Esophagus (tissue), 2 donors: ENCODE measurements around the gene DNAJC16. TPM values are rescaled to one million over a fixed set of nuclear protein-coding genes. Genes with fewer than 3 reads are reported as not detected.

Experiments used
- H3K27ac ChIP-seq, 2 donors: one replicate each; pipeline ENCODE4 v1.5.1; 2013; ENCODE audit warnings: low read depth in 2 of 2, mild to moderate bottlenecking in 2 of 2, inconsistent platforms in 1 of 2, low read length in 1 of 2, moderate library complexity in 1 of 2
- H3K27me3 ChIP-seq, 2 donors: one replicate each; pipeline ENCODE4 v1.6.1; 2013; ENCODE audit warnings: low read length in 2 of 2, control low read depth in 1 of 2, mild to moderate bottlenecking in 1 of 2; ENCODE audit not compliant: insufficient read depth in 2 of 2, control insufficient read depth in 1 of 2
- H3K36me3 ChIP-seq, 2 donors: one replicate each; pipeline ENCODE4 v1.6.1; 2013; ENCODE audit warnings: low read length in 1 of 2; ENCODE audit not compliant: control insufficient read depth in 2 of 2, insufficient read depth in 2 of 2
- H3K4me1 ChIP-seq, 2 donors: one replicate each; pipeline ENCODE4 v1.6.1; 2013; ENCODE audit warnings: low read length in 1 of 2; ENCODE audit not compliant: control insufficient read depth in 2 of 2, insufficient read depth in 2 of 2
- H3K4me3 ChIP-seq, 2 donors: one replicate each; pipeline ENCODE4 v1.5.1; 2013; ENCODE audit warnings: low read length in 2 of 2, mild to moderate bottlenecking in 2 of 2, low read depth in 1 of 2, moderate library complexity in 1 of 2
- H3K9me3 ChIP-seq, 2 donors: one replicate each; pipeline ENCODE4 v1.6.1; 2013; ENCODE audit warnings: mild to moderate bottlenecking in 2 of 2, low read depth in 1 of 2, low read length in 1 of 2, moderate library complexity in 1 of 2; ENCODE audit not compliant: control insufficient read depth in 2 of 2, insufficient read depth in 1 of 2
- WGBS, 2 donors: extraction: QIAGEN DNeasy Blood & Tissue Kit; methylation state at CpG; one replicate each; pipeline ENCODE4 v1.1.7; 2013; 5-methylcytosine and 5-hydroxymethylcytosine counted together
- polyA plus RNA-seq, 2 donors: library from polyadenylated mRNA; stranded (reverse); fragments of 200-250 nt; gene quantifications; one replicate each; pipeline ENCODE4 v1.2.3, GENCODE V29; 2013
- donor health status: healthy with polysubstance abuse.
- donor health status: Bipolar disorder and iron deficiency.

DNAJC16 gene
- polyA plus RNA-seq, 2 donors, result 3.1 to 6.1 TPM

- no peak overlapping the region for H3K4me3 ChIP-seq
- no peaks in the 10 kb centered on the region for H3K36me3 ChIP-seq
- 78 to 80% methylated on average over 6 of the region's 6 CpGs for WGBS, 2 donors
These were observed 48.1 kb downstream of the DNAJC16 start for GRCh38 chr1:15574741-15575140.

GRCh38 chr1:15575549-15576150 is 49.0 kb downstream of the DNAJC16 start:
- Histone ChIP-seq H3K36me3 (no peaks in the 10 kb centered on the region), H3K27me3 (no peaks in the 10 kb centered on the region), H3K9me3 (no peaks in the 10 kb centered on the region), H3K4me1 (peaks cover 3 to 6% of the 10 kb centered on the region in 2 donors), H3K4me3 (no peak overlapping the region), H3K27ac (no peak overlapping the region)
- WGBS, 2 donors, result 96% methylated on average over 7 of the region's 7 CpGs

More at GRCh38 chr1:15574741-15575140, 48.1 kb downstream of the DNAJC16 start:
- Histone ChIP-seq H3K9me3 (no peaks in the 10 kb centered on the region), H3K4me1 (peaks cover 3 to 6% of the 10 kb centered on the region in 2 donors), H3K27me3 (no peaks in the 10 kb centered on the region), H3K27ac (no peak overlapping the region)

- WGBS, 2 donors, result 66 to 81% methylated on average over 4 of the region's 4 CpGs
- Histone ChIP-seq H3K36me3 (no peaks in the 10 kb centered on the region), H3K9me3 (no peaks in the 10 kb centered on the region), H3K4me3 (no peak overlapping the region), H3K27me3 (no peaks in the 10 kb centered on the region), H3K27ac (no peak overlapping the region), H3K4me1 (peaks cover 3 to 6% of the 10 kb centered on the region in 2 donors)
These were observed 51.0 kb downstream of the DNAJC16 start for GRCh38 chr1:15577691-15578090.

- WGBS, 2 donors, result 72 to 79% methylated on average over 16 of the region's 16 CpGs
- H3K9me3 ChIP-seq, result no peaks in the 10 kb centered on the region
- H3K27ac ChIP-seq, result peak overlapping the region; percentile 62 to 81
- no peaks in the 10 kb centered on the region for H3K36me3 ChIP-seq
- no peaks in the 10 kb centered on the region for H3K27me3 ChIP-seq
- H3K4me3 ChIP-seq, result no peak overlapping the region
- peaks cover 3 to 6% of the 10 kb centered on the region in 2 donors for H3K4me1 ChIP-seq
These were observed 52.5 kb downstream of the DNAJC16 start for GRCh38 chr1:15578921-15579682.

- no peaks in the 10 kb centered on the region for H3K27me3 ChIP-seq
- H3K27ac ChIP-seq, result peak overlapping the region; percentile 62 to 69
- H3K4me1 ChIP-seq, result peaks cover 3 to 8% of the 10 kb centered on the region in 2 donors
- H3K9me3 ChIP-seq, result no peaks in the 10 kb centered on the region
- H3K4me3 ChIP-seq, result no peak overlapping the region
- no peaks in the 10 kb centered on the region for H3K36me3 ChIP-seq
These were observed 53.0 kb downstream of the DNAJC16 start for GRCh38 chr1:15579683-15580047.

GRCh38 chr1:15583016-15583706 is 56.5 kb downstream of the DNAJC16 start:
- Histone ChIP-seq H3K4me3 (no peak overlapping the region), H3K27me3 (no peaks in the 10 kb centered on the region), H3K36me3 (no peaks in the 10 kb centered on the region), H3K27ac (no peak overlapping the region), H3K4me1 (peaks cover 3 to 8% of the 10 kb centered on the region in 2 donors), H3K9me3 (no peaks in the 10 kb centered on the region)
- WGBS, 2 donors, result 88 to 96% methylated on average over 18 of the region's 18 CpGs

- Histone ChIP-seq H3K27me3 (no peaks in the 10 kb centered on the region), H3K4me3 (peak within 1 kb of the TSS; percentile 53 to 55), H3K4me1 (peaks cover 0 to 2% of the 10 kb centered on the region in 2 donors), H3K36me3 (no peaks in the 10 kb centered on the region), H3K9me3 (no peaks in the 10 kb centered on the region), H3K27ac (no peak within 1 kb of the TSS)
- WGBS, 2 donors, result 2 to 3% methylated on average over 51 to 68 of the region's 68 CpGs
These were observed 58.1 kb downstream of the DNAJC16 start, which contains the start of gene AGMAT for GRCh38 chr1:15584489-15585363. TSS of gene AGMAT (minus strand) at chr1:15585051. CDS start at chr1:15584967, 84 bp downstream.

- Histone ChIP-seq H3K27ac (peak overlapping the region in 1 of 2 donors; percentile 21), H3K4me3 (no peak overlapping the region), H3K9me3 (no peaks in the 10 kb centered on the region), H3K36me3 (no peaks in the 10 kb centered on the region), H3K4me1 (no peaks in the 10 kb centered on the region), H3K27me3 (no peaks in the 10 kb centered on the region)
- 28 to 58% methylated on average over 5 of the region's 5 CpGs for WGBS, 2 donors
These were observed 65.6 kb downstream of the DNAJC16 start for GRCh38 chr1:15592285-15592684.
